ENCODE measurements around the gene KLHL14.

The KLHL14 gene

DNA sequence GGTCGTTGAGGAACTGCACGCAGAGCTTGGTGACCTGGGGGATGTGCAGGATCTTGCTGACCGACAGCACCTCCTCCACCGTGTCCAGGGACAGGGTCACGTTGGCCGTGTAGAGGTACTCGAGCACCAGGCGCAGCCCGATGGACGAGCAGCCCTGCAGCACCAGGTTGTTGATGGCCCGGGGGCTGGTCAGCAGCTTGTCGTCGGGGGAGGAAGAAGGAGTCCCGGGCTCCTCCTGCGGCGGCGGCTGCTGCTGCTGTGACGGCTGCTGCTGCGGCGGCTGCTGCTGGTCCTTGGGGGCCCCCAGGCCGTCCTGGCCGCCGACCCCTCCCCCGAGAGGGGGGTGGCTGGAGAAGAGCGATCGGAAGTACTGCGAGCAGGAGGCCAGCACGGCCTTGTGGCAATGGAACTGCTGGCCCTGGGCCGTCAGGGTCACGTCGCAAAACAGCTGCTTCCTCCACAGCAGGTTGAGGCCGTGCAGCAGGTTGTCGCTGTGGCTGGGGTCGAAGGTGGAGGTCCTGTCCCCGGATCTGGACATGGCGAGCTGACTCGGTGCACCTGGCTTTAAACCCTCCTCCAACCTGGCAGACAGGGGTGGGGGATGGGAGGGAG, 2.7 kb downstream of the KLHL14 start:
- no peak for DNase-seq (ENCODE audit: low read depth in 1 of 2, low spot score in 1 of 2)

DNA sequence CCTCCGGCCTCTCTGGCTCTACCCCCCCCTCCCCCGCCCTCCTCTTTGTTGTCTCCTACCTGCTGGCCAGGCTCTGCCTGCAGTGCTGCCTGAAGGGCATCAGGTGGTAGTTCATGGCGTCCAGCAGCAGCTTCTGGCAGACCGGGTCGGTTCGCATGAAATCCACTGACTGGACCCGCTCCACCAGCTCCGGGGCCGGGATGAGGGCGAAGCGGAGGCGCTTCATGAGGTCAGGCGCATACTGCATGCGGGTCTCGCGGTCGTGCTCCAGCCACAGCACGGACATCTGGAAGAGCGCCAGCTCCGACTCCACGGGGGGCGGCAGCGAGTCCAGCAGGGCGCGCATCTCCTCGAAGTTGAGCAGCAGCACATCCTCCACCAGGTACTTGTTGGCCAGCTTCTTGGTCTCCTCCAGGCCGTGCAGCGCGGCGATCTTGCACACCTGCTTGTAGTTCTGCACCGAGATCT, 3.2 kb downstream of the KLHL14 start:
- no peak for DNase-seq (ENCODE audit: low read depth in 1 of 2, low spot score in 1 of 2)

DNA sequence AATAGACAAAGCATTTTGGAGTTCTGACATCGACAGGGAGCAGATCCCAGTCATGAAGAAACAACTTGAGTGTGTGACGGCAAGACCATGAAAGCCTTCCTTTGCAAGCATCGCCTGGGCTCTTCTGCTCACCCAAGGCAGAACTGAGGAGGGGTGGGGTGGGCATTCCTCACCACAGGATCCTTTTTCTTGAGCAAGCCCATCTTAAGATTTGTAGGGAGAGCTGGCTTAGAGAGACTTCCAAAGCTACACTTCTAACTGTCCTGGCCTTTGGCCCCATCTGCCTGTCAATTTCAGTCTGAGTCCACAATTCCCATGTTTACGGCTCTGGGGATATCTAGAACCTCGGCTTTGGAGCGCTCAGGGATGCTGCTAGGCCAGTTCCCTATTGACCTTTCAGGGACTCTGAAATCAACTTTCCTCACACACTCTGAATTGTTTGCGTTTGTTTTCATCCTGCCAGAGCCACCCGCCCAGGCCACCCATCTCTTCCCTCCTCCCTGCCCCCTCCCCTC, 3.7 kb downstream of the KLHL14 start:
- no peak for DNase-seq (ENCODE audit: low read depth in 1 of 2, low spot score in 1 of 2)

DNA sequence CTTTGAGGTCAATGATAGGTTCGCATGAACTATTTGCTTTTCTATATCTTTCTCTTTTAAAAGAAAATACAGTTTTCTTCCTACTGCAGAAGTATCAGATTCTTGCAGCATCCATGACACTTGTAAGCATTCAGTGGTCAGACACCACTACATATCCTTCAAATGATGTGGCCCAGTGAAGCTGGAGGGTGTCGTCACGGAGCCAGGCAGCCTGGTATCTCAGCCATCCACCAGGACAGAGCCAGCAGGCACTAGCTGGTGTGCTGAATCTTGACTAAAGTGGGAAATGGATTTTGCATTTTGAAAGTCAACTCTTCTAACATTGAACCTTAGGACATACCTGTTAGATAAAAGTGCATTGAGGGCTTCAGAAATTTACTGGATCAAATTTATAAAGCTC, 5.4 kb downstream of the KLHL14 start:
- DNase-seq (ENCODE audit: low read depth in 1 of 2, low spot score in 1 of 2): no peak

DNA sequence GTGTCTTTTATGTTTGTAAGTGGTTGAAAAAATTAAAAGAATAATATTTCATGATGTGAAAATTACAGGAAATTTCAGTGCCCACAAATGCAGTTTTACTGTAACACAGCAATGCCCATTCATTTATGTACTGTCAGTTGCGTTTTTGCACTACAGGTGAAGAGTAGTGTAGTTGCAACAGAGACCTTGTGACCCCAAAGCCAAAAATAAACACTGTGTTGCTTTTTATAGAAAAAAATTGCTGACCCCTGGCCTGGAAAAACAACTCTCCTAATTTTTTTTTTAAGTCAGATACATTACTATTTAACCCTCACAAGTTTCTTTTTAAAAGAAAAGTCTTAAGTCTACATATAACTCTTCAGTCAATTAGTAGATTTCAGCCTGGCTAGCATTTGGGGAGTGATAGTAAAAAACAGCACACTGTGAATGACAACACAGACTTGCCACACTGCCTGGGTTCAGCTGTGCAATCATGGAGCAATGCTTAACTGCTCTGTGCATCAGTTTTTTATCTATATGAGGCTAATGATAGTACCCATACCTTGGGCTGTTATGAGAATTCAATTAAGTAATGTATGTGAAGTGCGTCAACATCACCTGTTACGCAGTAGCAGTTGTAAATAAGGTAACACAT, 8.1 kb downstream of the KLHL14 start:
- DNase-seq (ENCODE audit: low read depth in 1 of 2, low spot score in 1 of 2): no peak

DNA sequence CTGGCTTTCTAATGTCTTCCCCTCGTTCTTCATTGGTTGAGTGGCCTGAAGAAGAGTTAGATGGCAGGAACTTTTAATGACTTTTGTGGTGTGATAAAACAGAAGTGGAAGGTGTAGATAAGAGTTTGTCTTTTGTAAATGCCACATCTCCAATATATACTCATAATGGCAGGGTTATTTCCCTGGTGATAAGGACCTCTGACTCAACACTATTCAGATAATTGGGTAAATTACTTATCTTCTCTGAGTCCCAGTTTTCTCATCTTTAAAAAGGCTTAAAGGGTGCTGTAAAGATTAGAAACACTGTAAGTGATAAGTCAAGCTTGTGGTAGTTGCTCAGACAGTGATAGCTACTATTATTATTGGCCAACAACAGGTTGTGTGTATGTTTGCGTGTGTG, 9.5 kb downstream of the KLHL14 start:
- DNase-seq (ENCODE audit: low read depth in 1 of 2, low spot score in 1 of 2): no peak

DNA sequence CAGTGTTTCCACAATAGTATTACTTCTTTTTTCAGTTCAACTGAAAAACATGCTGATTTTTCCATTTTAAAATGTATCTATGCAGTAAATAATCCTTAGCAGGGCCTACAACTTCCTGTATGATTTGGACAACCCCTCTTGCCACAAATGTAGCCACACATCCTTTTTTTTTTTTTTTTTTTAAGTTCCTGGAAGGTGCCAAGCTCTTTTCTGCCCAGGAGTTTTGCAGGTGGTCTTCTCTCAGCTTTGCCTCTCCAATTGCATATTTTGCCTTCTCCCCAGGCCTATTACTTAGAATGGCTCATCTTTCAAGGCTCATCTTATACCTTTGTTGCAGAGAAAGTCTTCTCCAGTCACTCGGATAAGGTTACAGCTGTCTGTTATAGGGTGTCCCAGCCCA, 11.6 kb downstream of the KLHL14 start:
- DNase-seq (ENCODE audit: low read depth in 1 of 2, low spot score in 1 of 2): no peak

DNA sequence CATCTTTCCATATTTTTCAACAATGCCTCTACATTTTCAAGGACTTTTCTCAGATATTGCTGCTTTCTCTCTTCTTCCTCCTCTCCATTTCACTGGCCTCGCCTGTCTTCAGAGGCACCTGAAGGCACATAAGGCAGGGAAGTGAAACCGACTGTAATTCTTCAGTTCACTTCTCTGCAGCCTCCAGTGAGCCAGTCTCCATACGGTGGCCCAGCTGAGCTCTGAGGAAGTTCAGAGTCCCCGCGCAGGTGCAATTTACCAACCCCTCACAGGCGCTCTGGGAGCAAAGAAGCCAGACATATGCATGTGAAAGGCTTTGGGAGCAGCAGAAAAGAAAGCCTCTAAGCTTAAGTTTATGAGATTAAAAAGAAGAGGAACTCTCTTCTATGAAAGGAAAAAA, 12.4 kb downstream of the KLHL14 start:
- no peak for DNase-seq (ENCODE audit: low read depth in 1 of 2, low spot score in 1 of 2)

DNA sequence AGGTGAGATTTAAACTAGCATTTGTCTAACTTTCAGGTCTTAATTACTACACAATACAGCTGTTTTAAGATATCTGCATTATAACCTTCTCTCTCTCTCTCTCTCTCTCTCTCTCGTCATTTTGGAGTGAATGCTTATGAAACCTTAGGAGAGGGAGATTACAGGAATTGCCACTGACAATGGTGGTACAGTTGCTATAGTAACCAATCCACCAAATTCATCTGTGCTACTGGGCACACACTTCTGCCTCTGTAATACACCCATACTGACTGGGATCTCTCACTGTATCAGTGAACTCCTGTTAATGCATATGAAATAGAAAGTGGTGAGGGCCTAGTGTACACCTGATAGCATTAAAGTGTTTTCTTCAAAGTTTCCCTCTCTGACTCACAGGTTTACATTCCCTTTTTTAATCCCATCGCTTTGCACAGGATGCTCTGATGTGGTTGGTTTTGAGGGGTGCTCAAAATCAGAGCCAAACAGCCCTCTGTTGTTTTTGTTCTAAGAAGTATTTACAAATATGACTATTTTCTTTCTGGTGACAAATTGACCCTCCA, 13.1 kb downstream of the KLHL14 start:
- no peak for DNase-seq (ENCODE audit: low read depth in 1 of 2, low spot score in 1 of 2)

DNA sequence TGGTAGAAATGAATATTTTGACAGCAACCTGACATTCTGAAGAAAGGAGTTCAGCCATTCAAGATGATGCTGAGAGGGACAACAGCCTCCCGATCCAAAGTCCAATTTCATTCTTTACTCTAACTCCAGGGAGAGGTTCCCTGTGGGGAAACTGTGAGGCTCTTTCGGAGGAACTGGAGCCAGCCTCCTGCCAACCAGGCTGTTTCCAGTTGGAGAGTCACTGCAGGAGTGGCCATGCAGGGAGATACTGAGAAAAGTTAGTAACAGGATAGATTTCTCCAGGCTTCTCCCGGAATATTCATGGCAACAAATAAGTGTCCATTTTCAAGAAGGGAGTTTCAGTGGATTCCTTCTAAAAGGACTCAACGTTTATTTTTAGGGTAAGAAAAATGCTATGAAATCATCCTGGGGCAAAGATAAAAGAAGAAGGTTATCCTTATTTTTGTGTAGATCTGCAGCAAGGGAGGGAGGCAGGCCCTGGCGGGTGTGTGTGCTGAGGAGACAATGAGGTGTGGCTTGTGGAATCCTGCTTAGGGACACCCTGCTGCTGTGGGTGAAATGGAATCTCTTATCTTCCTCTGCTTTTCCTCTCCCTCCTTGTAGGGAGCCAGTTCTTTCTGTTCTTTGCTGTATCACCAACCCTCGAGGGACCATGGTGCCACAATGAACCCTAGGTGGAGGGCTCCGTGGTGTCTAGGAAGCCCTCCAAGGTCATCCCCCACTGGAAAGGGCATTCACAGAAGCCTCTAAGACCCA, 18.1 kb downstream of the KLHL14 start:
- no peak for DNase-seq (ENCODE audit: low read depth in 1 of 2, low spot score in 1 of 2)

DNA sequence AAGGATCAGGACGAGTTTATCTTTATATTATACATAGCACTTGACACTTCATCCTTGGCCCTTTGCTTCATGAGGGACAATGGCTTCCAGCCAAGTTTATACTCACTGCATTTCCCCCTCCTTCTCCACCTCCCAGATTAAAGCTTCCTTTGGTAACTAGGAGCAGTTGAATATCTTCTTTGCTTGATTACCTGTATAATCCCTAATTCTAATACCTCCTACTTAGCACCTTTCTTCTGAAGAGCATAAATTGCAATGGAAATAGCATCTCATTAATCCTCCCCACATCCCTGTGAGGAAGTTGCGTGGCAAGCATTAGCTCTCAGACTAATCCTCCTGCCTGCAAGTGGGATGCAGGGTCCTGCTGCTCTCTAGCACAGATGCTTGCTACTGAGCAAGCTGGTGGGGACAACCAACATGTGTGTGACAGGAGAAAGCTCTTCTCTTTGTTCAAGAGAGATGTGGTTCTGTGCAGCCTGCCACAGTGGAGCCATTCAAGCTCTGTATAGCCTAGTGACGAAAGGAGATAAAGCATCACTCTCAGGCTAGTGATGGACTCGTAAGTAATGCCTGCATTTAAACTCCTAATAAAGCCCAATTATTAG, 19.1 kb downstream of the KLHL14 start:
- DNase-seq (ENCODE audit: low read depth in 1 of 2, low spot score in 1 of 2): no peak

DNA sequence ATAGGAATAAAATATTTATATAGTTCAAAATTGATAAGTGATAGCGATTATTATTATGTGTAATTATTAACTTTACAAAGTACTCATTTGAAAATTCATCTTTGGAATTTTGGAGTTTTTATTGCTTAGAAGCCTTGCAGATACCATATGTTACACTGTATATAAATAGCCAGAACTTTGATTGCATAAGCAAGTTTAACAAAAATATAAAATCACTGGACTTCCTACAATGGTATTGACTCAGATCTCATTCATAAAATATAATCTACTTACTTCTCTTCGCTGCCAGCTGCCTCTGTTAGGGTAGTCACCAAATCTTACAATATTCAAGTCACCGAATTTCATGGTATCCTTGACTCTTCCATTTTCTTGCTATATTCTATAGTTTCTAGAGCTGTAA, 22.5 kb downstream of the KLHL14 start:
- no peak for DNase-seq (ENCODE audit: low read depth in 1 of 2, low spot score in 1 of 2)

DNA sequence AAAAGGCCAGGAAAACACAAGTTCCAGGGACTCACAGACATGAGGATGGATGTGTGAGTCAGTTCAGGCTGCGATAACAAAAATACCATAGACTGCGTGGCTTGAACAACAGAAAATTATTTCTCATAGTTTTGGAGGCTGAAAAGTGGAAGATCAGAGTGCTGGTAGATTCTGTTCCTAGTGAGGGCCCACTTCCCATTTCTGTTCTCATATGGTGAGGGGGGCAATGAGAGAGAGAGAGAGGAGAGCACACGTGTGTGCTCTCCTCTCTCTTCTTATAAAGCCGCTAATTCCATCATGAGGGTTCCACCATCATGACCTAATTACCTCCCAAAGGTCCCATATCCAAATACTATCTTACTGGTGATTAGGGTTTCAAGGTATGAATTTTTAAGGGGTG, 23.0 kb downstream of the KLHL14 start:
- no peak for DNase-seq (ENCODE audit: low read depth in 1 of 2, low spot score in 1 of 2)

DNA sequence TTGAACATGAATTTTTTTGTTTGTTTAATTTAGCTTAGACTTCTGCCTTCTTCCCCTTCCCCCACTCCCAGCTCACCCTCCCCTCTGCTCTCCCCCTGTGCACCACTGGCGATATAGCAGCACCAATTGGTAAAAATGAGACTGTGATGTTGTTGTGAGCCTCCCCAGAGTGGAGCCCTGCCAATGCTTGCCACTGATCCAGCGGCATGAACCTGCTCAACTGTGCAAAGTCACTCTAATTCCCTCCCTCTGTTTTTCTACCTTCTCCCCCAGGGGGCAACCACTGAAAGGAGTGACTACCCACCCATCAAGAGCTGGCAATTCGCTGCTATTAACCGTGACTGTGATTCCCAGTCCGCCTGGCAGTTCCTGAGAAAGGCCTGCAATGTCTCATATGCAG, 30.2 kb downstream of the KLHL14 start:
- DNase-seq (ENCODE audit: low read depth in 1 of 2, low spot score in 1 of 2): no peak

DNA sequence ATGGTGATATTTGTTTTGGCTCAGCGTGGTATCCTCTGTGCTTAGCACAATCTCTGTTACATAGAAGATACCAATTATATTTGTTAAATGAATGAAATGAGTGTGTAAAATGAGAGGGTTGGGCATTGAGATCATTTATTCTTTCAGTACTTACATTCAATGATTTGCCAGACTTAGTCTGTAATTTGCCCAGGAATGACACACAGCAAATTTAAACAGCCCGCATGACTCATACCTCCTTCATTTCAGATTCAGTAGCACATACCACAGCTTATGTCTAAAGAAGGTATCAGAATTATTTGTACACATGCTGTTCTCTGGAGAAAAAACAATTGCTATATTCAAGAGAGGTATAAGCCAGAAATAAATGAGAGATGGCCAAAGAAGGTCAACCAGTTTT, 37.0 kb downstream of the KLHL14 start:
- DNase-seq (ENCODE audit: low read depth in 1 of 2, low spot score in 1 of 2): no peak

DNA sequence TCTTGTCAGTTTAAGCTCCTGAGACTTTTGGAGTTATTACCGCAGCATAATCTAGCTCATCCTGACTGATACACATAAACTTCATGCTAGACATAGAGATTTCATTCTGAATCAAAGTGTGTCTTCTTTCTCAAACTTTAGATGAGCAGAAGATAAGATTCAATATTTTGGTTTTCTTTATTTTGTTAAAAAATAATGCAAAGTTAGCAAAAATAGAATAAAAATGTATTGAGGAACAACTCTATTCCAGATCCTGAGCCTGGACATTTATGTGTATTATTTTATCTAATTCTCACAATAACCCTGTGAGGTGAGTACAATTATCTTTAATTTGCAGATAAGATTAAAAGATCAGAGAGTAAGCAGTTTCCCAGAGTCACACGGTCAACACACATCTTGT, 38.4 kb downstream of the KLHL14 start:
- no peak for DNase-seq (ENCODE audit: low read depth in 1 of 2, low spot score in 1 of 2)

DNA sequence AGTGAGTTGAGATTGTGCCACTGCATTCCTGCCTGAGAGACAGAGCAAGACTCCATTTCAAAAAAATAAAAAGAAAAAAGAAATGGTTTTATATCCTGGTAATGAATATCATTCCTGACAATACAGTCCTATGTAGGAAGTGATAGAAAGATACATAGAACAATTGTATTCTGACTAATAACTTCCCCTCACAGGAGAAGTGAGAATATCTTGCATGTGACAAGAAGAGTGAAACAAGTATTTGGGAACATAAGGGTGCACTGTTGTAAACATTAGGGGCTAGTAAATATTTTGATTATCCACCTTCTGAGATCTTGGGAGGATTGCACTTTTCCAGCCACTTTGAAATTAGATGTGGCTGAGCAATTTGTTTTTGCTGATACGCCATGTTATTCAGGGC, 40.7 kb downstream of the KLHL14 start:
- no peak for DNase-seq (ENCODE audit: low read depth in 1 of 2, low spot score in 1 of 2)

DNA sequence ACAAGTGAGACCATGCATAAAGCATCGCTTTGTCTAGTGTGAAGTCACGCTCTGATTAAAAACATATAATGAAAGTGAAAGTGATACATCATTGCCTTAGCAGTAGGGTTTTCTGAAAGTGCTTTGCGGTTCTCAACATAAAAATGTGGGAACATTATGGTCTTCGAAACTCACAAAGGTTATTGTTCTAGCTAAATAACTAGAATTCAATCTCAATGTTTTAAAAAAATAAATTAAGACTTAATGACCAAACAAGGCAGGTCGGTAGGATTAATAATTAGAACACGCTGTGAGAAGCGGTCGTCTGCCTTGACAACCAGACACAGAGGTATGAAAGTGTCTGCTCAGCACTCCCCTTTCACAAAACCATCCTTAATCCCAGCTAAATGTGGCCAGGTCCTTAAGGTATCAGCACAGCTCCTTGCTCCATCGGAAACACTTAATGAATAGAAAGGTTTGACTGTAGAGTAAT, 42.2 kb downstream of the KLHL14 start:
- DNase-seq (ENCODE audit: low read depth in 1 of 2, low spot score in 1 of 2): no peak

DNA sequence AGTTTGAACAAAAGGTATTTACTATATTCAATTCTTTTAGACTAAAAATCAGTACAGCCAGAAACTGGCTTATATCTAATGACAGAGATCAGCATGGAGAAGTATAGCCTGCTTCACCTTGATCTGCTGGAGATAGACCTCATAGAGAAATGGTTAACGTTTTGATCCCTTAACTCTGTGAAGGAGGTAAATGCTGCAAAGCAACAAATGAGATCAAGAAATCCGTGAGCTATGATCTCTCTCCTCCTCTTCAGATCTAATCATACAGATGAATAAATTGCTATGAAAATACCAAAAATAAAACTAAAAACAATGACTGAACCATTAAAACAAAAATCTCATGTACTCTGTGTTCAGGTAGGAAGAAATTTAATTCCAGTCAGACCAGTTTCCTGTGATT, 42.8 kb downstream of the KLHL14 start:
- DNase-seq (ENCODE audit: low read depth in 1 of 2, low spot score in 1 of 2): no peak

DNA sequence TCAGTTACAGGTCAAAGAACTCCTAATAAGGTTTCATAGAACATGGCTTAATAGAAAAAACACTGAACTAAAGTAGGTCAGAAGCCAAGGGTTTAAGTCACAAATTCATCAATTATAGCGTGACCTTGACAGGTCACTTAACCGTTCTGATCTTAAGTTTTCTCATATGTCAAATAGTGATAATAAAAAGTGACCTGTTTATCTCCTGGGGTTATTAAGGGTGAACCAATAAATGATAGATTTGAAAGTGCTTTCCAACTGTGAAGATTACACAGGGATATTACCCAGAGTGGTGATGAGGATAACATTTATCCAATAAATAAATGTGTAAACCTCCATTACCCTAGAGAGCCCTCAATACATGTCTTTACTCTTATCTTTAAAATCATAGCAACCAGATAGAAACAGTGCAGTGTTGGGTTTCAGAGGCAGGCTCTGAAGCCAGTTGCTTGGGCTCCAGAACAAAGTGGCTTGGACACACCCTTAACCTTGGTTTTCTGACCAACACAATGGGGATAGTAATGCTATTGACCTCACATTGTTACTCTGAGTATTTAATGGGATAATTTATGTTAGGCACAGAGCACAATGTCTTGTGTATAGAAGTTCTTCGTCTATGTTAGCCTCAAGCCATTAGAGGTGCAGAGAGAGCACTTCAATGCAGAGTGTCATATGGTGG, 48.6 kb downstream of the KLHL14 start:
- DNase-seq (ENCODE audit: low read depth in 1 of 2, low spot score in 1 of 2): no peak

DNA sequence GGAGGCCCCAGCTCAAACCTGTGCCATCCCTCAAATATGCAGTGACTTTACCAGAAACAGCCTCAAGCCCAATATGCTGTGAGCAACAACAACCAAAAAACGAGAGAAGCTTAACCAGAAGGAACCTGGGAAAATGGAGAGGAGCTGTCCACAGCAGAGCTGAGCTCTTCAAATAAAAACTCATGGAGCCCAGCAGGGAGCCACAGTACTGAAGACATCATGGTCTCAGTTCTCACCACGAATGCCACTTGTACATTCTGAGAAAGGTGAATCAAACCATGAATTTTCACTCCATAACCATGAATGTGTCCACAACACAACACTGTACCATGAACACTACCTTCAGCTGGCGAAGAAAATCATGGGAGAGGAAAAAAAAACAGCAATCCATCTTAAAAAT, 50.5 kb downstream of the KLHL14 start:
- no peak for DNase-seq (ENCODE audit: low read depth in 1 of 2, low spot score in 1 of 2)
